MG63 (cell line): Measurements from ENCODE around the gene LRRC27. TPM values are rescaled to one million over a fixed set of nuclear protein-coding genes. Genes with fewer than 3 reads are reported as not detected.

Source experiments
- DNase-seq: peaks from one replicate; pipeline ENCODE4 v3.0.0-alpha.2; 2020
- H3K27me3 ChIP-seq: fragments of 250-450 bp; sonication (Bioruptor Pico); 2 replicates; pipeline ENCODE4 v1.5.1; 2020; ENCODE audit warnings: mild to moderate bottlenecking, moderate library complexity
- H3K36me3 ChIP-seq: fragments of 250-450 bp; sonication (Bioruptor Pico); 2 replicates; pipeline ENCODE4 v1.5.1; 2020; ENCODE audit warnings: mild to moderate bottlenecking, moderate library complexity
- H3K4me3 ChIP-seq: fragments of 250-450 bp; sonication (Bioruptor Pico); 2 replicates; pipeline ENCODE4 v1.5.1; 2020; ENCODE audit warnings: mild to moderate bottlenecking, moderate library complexity
- H3K9me3 ChIP-seq: fragments of 250-450 bp; sonication (Bioruptor Pico); 2 replicates; pipeline ENCODE4 v1.5.1; 2020; ENCODE audit warnings: mild to moderate bottlenecking, moderate library complexity
- total RNA-seq: library from RNA; depleted of rRNA; stranded (reverse); fragments of >200 nt; shearing (Covaris generic); gene quantifications from 2 replicates; pipeline ENCODE4 v1.2.3, GENCODE V29; 2014; ENCODE audit warnings: low replicate concordance

LRRC27 gene
- total RNA-seq, 1 experiment from 2014 or later, result 8.3 TPM

DNA sequence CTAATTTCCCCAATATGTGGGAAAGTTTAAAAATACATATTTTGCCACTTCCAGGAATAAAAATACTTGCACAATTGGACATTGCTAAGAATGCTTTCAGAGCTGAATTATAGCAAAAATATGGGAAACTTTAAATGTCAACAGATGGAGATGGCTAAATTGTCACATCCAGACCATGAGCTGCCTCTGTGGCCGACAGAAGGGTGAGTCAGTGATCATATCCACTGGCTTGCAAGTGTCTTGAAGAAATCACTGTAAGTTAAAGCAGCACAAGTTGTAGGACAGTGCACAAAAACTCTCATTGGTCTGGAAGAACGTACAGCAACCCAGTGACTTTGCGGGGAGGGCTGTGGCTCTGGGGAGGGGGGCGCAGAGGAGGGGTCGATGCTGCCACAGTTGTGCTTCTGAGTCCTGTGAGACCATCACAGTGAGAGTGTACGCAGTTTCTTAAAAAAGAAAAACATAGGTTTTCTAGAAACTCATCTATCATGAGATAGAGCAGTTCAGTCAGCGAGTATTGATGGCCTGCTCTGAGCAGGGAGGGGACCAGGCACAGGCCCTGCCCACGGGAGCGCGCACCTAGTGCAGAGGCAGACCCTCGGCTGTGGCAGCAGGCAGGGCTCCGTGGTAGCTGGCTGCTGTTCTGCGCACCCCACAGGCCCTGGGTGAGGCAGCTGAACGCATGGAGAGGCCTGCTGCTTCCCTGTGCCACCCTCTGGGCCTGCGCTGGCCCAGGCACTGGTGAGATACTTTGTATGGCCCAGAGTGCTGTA lies 25.5 kb downstream of the LRRC27 start:
- H3K27me3 ChIP-seq, result no peaks in the 10 kb centered on the region
- no peak overlapping the region for H3K4me3 ChIP-seq
- H3K9me3 ChIP-seq, result no peaks in the 10 kb centered on the region
- no peaks in the 10 kb centered on the region; the same call in 1 of the 2 replicates for H3K36me3 ChIP-seq
- no peak for DNase-seq

DNA sequence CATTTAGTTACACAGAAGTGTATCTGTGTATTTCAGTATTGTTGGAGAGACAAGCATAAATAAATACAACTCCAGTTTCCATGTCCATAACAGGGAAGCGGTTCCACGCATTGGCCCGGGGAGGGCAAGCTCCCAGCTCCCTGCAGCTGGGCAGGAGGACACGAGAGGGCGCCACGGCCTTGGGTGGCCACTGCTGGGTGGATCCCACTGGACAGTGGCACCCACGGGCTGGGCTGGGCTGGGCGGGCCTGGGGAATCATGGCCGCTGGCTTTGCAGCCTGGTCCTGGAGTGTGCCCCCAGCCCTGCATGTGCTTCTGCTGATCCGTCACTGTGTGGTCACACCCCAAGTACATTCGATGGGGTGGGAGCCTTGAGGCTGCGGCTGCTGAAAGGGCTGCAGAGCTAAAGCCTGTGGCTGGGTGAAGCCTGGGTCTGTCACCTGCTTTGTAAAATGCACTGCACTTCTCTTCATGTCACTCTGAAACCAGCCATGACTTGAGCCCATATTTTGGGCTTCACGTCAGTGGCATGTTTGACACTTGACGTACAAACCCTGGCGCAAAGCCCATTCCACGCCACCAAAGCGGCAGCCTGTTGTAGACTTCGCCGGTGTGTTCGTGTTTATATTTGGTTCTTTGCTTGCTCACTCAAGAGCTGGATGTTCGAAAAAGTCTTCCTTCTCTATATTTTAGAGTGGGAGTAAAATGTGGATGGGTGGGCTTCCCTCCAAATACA lies 27.5 kb downstream of the LRRC27 start:
- Histone ChIP-seq H3K27me3 (no peaks in the 10 kb centered on the region), H3K36me3 (no peaks in the 10 kb centered on the region; the same call in none of the 2 replicates), H3K4me3 (no peak overlapping the region), H3K9me3 (no peaks in the 10 kb centered on the region)
- no peak for DNase-seq

DNA sequence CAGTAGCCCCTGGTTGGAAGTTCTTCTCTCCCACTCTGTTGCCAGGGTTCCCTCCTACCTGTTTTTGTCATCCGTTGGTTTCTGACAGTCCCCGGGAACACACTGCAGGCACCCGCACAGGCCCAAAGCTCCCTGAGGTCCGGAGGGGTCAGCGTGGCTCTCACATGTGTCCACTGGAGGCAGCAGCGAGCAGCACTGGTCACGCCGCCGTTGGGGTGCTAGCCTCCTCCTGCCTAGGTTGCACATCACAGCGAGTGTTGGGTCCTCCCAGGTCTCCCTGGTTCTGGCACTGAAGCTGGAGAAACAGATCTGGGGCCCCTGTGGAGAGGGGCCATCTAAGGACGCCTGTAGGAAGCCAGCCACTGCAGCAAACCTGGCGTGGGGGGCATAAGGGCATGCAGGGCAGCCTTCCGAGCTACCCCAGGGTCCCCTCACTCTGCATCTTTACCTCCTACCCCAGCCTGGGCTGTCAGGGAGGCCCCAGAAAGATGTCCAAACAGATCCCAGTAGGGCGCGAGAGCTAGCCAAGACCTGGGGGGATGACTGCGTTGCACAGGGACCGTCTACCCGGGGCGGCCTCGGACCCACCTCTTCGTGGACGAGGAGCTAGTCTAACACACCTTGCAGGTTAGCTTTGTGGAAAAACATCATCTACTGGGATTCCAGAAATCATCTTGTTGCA lies 28.9 kb downstream of the LRRC27 start:
- Histone ChIP-seq H3K4me3 (no peak overlapping the region), H3K9me3 (no peaks in the 10 kb centered on the region), H3K36me3 (no peaks in the 10 kb centered on the region; the same call in 1 of the 2 replicates), H3K27me3 (no peaks in the 10 kb centered on the region)
- DNase-seq, result no peak

DNA sequence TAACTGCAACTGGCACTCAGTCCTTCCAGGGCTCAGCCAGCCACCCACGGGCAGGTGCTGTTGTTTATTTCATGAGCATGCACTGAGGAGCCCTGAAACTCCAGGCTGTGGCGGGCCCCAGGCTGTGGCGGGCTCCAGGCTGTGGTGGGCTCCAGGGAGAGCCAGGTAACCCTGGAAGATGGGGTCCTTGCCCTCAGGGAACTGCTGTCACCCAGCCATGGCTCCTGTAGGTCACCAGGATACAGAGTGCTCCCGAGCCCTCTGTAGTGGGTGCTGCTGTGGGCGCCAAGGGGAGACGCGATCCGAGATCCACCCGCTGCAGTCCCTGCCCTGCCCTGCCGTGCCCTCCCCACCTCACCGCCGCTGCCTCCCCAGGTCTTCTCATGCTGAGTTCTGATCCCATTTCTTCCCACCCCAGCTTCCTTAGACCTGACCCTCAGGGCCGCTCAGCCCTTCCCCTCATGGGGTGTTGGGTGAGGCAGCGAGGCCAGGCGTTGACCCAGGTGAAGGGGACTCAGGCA lies 29.6 kb downstream of the LRRC27 start:
- Histone ChIP-seq H3K36me3 (no peaks in the 10 kb centered on the region; the same call in 1 of the 2 replicates), H3K9me3 (no peaks in the 10 kb centered on the region), H3K4me3 (no peak overlapping the region), H3K27me3 (no peaks in the 10 kb centered on the region)
- DNase-seq, result no peak

DNA sequence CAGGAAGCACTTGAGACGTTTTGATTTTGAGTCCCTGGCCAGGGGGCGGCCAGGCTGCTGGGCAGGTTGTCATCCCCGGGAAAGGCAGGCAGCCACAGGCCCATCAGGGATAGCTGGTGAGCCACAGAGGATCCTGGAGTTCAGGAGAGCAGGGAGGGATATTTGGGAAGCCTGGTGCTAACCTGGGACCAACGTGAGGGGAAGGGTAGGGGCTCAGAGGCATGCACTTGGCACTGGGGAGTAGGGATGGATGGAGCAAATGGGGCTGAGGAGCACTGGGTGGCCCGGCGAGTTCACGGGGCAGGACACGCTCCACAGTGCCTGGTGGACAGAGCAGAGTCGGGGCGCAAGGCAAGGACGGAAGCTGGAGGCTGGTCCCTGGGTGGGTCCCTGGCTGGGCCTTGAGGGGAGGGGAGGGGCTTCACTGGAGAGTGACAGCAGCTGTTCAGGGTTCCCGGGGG lies 30.2 kb downstream of the LRRC27 start:
- Histone ChIP-seq H3K9me3 (no peaks in the 10 kb centered on the region), H3K27me3 (no peaks in the 10 kb centered on the region), H3K36me3 (no peaks in the 10 kb centered on the region; the same call in 1 of the 2 replicates), H3K4me3 (no peak overlapping the region)
- no peak for DNase-seq

DNA sequence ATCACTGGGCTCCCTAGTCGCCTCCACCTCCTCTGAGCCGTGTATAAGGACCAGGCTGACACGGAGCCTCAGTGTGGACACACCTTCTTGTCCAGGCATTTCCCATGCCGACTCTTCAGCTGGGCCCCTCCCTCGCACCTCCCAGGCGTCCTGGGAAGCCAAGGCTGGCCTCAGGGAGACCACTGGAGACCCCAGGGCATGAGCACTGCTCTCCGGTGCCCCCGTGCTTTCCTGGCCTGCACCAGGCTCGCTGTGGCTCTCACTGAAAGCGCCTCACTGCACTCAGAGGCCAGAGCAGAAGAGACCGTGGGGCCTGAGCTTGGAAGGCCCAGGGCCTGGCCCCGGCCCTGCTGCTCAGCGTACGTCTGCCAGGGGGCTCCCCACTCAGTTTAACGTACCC lies 31.4 kb downstream of the LRRC27 start:
- H3K36me3 ChIP-seq, result no peaks in the 10 kb centered on the region; the same call in 1 of the 2 replicates
- no peak overlapping the region for H3K4me3 ChIP-seq
- no peak for DNase-seq
- no peaks in the 10 kb centered on the region for H3K27me3 ChIP-seq
- no peaks in the 10 kb centered on the region for H3K9me3 ChIP-seq

DNA sequence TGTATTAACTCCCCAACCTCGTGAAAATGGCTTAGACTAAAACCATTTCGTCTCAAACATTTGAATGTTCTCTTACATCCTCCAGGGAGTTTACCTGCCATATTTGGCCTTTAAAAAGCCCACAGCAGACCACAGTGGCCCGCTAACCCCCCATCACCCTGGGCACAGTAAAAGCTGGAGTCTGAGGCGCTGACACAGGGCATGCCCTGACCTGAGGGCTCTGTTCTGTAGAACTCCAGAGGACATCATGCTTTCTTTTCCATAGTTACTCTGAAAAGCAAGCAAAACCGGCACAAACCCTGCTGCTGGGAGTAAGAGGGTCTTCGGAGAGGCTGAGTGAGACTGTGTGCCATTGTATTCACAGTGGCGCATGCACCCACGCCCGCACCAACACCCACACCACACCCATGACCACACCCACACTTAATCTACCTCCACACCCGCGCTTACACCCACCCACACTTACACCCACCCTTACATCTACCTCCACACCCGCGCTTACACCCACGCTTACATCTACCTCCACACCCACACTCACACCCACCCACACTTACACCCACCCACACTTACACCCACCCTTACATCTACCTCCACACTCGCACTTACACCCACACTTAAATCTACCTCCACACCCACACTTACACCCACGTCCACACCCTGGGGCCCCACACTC lies 32.1 kb downstream of the LRRC27 start:
- Histone ChIP-seq H3K4me3 (no peak overlapping the region), H3K27me3 (no peaks in the 10 kb centered on the region), H3K36me3 (no peaks in the 10 kb centered on the region; the same call in 1 of the 2 replicates), H3K9me3 (no peaks in the 10 kb centered on the region)
- DNase-seq, result no peak

DNA sequence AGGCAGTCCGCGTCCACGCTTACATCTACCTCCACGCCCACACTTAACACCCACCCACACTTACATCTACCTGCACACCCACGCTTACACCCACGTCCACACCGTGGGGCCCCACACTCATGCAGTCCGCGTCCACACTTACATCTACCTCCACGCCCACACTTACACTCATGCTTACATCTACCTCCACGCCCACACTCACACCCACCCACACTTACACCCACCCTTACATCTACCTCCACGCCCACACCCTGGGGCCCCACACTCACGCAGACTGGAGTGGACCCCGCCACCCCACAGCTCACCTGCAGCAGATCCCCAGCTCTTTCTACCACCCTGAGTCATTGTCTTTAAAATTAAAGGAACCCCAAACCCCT lies 32.6 kb downstream of the LRRC27 start:
- H3K27me3 ChIP-seq, result no peaks in the 10 kb centered on the region
- no peak overlapping the region for H3K4me3 ChIP-seq
- no peaks in the 10 kb centered on the region; the same call in 1 of the 2 replicates for H3K36me3 ChIP-seq
- H3K9me3 ChIP-seq, result no peaks in the 10 kb centered on the region
- no peak for DNase-seq

DNA sequence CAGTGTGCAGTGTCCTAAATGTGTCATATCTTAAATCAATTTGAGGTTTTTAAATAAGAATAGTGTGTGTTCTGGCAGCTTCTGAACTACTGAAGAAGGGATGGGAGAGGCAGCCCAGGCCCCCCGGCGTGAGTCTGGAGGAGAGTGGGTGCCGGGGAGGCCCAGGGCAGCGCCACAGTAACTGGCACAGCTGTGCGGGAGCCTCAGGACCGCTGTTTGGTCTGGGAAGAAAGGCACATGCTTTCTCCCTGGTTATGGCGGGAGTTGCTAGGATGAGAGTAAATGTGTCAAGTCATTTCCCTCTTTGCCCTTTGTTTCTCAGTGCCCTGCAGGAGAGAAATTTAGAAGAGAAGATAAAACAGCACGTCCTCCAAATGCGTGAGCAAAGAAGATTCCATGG lies 33.1 kb downstream of the LRRC27 start:
- Histone ChIP-seq H3K36me3 (no peaks in the 10 kb centered on the region; the same call in 1 of the 2 replicates), H3K27me3 (no peaks in the 10 kb centered on the region), H3K4me3 (no peak overlapping the region), H3K9me3 (no peaks in the 10 kb centered on the region)
- no peak for DNase-seq

DNA sequence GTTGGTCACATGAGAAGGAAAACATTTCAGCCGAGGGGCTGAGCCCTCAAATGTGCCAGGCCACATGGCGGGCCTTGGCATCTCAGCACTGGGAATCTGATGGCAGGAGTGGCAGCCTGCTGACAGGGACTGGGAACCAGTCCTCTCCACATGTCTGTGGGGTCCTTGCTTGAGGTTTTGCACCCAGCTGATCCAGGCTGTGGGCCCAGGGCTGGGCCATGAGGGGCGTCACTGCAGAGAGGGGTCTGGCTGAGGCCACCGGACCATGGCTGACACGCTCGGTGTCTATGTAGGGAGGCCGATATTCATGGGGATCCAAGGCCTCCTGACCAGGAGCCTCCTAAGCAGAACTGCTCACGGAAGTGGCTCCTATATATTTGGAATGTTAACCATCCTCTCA lies 34.0 kb downstream of the LRRC27 start:
- Histone ChIP-seq H3K27me3 (no peaks in the 10 kb centered on the region), H3K9me3 (no peaks in the 10 kb centered on the region), H3K36me3 (no peaks in the 10 kb centered on the region; the same call in 1 of the 2 replicates), H3K4me3 (no peak overlapping the region)
- no peak for DNase-seq

DNA sequence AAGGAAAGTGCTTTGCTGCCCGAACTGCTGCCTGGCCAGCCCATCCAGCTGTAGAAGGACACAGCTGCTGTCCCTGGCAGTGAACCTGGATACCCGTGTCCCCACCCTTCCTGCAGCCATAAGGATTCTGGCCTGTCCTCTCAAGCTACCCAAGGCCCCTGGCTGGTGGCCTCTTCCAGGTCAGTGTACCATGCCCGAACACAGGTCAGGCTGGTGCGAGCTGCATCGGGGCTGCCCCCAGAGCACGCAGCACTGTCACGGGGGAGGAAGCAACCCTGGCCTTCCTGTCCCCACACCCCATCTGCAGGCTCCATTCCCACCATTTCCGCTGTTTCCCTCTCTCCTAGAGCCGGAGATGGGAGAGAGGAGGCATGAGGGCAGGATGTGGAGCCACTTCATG lies 34.5 kb downstream of the LRRC27 start:
- H3K27me3 ChIP-seq, result no peaks in the 10 kb centered on the region
- DNase-seq, result no peak
- no peak overlapping the region for H3K4me3 ChIP-seq
- H3K36me3 ChIP-seq, result no peaks in the 10 kb centered on the region; the same call in 1 of the 2 replicates
- no peaks in the 10 kb centered on the region for H3K9me3 ChIP-seq

DNA sequence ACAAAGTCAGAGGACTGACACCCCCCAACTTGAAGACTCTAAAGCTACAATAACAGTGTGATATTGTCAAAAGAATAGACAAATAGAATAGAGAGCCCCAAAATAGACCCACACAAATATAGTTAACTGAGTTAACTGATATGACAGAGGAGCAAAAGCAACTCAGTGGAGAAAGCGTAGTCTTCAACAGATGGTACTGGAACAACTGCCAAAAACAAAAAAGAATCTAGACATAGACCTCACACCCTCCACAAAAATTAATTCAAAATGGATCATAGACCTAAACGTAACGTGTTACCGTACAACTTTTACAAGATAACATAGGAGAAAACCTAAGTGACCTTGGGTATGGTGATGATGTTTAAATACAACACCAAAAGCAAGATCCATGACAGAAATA lies 36.4 kb downstream of the LRRC27 start:
- DNase-seq, result no peak
- Histone ChIP-seq H3K27me3 (no peaks in the 10 kb centered on the region), H3K9me3 (no peaks in the 10 kb centered on the region), H3K4me3 (no peak overlapping the region), H3K36me3 (no peaks in the 10 kb centered on the region; the same call in 1 of the 2 replicates)

DNA sequence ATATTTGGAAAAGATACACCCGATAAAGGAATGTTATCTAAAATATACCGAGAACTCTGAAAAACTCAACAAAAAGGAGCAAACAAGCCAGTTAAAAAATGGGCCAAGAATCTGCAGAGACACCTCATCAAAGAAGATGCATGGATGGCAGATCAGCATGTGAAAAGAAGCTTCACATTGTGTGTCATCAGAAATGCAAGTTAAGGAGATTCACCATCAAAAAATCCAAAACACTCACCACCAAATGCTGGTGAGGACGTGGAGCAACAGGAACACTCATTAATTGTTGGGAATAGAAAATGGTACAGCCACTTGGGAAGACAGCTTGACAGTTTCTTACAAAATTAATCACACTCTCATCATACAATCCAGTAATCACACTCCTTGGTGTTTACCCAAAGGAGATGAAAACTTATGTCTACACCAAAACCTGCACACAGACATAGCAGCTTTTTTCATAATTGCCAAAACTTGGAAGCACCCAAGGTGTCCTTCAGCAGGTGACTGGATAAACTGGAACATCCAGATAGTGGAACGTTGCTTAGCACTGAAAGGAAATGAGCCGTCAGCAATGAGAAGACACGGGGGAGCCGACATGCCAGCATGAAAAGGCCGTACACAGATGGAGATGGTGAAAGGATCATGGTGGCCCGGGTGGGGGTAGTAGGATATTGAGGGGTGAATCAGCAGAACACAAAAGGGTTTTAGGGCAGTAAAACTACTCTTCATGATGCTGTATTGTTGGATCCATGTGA lies 37.1 kb downstream of the LRRC27 start:
- no peak for DNase-seq
- H3K36me3 ChIP-seq, result no peaks in the 10 kb centered on the region; the same call in 1 of the 2 replicates
- no peak overlapping the region for H3K4me3 ChIP-seq
- no peaks in the 10 kb centered on the region for H3K27me3 ChIP-seq
- H3K9me3 ChIP-seq, result no peaks in the 10 kb centered on the region

DNA sequence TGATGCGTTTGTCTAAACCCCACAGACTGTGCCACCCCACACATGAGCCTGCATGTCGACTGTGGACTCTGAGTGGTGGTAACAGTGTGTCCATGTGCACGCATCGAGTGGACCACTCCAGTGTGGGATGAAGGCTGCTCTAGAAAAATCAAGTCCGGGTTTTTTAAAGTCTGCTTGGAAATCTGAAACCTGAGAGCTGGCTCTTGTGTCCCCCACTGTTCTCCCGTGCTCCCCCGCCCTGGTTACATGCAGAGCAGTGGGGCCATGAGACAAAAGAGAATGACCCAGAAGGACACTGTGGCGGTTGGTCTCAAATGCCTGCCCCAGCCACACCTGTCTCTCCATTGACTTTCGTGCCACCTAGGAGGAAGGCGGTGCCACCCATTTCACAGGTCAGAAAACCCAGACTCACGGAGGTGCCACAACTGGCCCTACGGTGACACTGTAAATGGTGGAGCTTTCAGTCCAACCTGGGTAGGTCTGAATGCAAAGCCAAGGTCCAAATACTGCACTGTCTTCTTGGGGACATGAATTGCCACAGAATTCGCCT lies 37.7 kb downstream of the LRRC27 start:
- no peak for DNase-seq
- H3K4me3 ChIP-seq, result no peak overlapping the region

More for the DNA sequence above, 37.7 kb downstream of the LRRC27 start:
- H3K9me3 ChIP-seq, result no peaks in the 10 kb centered on the region
- no peaks in the 10 kb centered on the region; the same call in 1 of the 2 replicates for H3K36me3 ChIP-seq
- no peaks in the 10 kb centered on the region for H3K27me3 ChIP-seq
